HS-27A (cell line): ENCODE measurements around the gene RNF220.

Source experiments
- DNase-seq: peaks from one replicate; pipeline ENCODE4 v3.0.0-alpha.2; 2012; ENCODE audit warnings: low read depth, missing footprints

The RNF220 gene

GRCh38 chr1:44587796-44588460, 182.9 kb downstream of the RNF220 start:
- DNase-seq = no peak

GRCh38 chr1:44588551-44589210, 183.6 kb downstream of the RNF220 start:
- no peak for DNase-seq

GRCh38 chr1:44590475-44590874, 185.4 kb downstream of the RNF220 start:
- DNase-seq = no peak

- DNase-seq = no peak
Observed at GRCh38 chr1:44591381-44591780, 186.3 kb downstream of the RNF220 start.

- no peak for DNase-seq
Observed at GRCh38 chr1:44592208-44593145, 187.4 kb downstream of the RNF220 start.

GRCh38 chr1:44594353-44594752, 189.3 kb downstream of the RNF220 start:
- DNase-seq = no peak

GRCh38 chr1:44594871-44595735, 190.0 kb downstream of the RNF220 start:
- no peak for DNase-seq

- DNase-seq = no peak
Observed at GRCh38 chr1:44596511-44596910, 191.5 kb downstream of the RNF220 start.

GRCh38 chr1:44598167-44598566, 193.1 kb downstream of the RNF220 start:
- no peak for DNase-seq

GRCh38 chr1:44602634-44603628, 197.9 kb downstream of the RNF220 start:
- no peak for DNase-seq

GRCh38 chr1:44603718-44604117, 198.7 kb downstream of the RNF220 start:
- DNase-seq = no peak

GRCh38 chr1:44604157-44604955, 199.3 kb downstream of the RNF220 start:
- DNase-seq = no peak

- no peak for DNase-seq
Observed at GRCh38 chr1:44605914-44606615, 201.0 kb downstream of the RNF220 start.

- no peak for DNase-seq
Observed at GRCh38 chr1:44606701-44607281, 201.7 kb downstream of the RNF220 start.

- DNase-seq = no peak
Observed at GRCh38 chr1:44608141-44608540, 203.1 kb downstream of the RNF220 start.

GRCh38 chr1:44609412-44609767, 204.3 kb downstream of the RNF220 start:
- DNase-seq = no peak

- DNase-seq = no peak
Observed at GRCh38 chr1:44609768-44610526, 204.9 kb downstream of the RNF220 start.
